ENCODE measurements around the gene SKIC2.

Gene SKIC2

GRCh38 chr6:31966997-31967925 is 8.3 kb downstream of the SKIC2 start:
- no peak for DNase-seq (ENCODE audit: low spot score)
- TF ChIP-seq, protein P1, sequence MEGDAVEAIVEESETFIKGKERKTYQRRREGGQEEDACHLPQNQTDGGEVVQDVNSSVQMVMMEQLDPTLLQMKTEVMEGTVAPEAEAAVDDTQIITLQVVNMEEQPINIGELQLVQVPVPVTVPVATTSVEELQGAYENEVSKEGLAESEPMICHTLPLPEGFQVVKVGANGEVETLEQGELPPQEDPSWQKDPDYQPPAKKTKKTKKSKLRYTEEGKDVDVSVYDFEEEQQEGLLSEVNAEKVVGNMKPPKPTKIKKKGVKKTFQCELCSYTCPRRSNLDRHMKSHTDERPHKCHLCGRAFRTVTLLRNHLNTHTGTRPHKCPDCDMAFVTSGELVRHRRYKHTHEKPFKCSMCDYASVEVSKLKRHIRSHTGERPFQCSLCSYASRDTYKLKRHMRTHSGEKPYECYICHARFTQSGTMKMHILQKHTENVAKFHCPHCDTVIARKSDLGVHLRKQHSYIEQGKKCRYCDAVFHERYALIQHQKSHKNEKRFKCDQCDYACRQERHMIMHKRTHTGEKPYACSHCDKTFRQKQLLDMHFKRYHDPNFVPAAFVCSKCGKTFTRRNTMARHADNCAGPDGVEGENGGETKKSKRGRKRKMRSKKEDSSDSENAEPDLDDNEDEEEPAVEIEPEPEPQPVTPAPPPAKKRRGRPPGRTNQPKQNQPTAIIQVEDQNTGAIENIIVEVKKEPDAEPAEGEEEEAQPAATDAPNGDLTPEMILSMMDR (IDR thresholded peaks at IDR 0.05; ENCODE audit: extremely low read depth, missing control alignments), result no peak

- TF ChIP-seq, protein P1 (IDR thresholded peaks at IDR 0.05; ENCODE audit: extremely low read depth, missing control alignments), result no peak
- DNase-seq (ENCODE audit: low spot score), result no peak
These were observed 8.9 kb downstream of the SKIC2 start for GRCh38 chr6:31967926-31968320.

DNA sequence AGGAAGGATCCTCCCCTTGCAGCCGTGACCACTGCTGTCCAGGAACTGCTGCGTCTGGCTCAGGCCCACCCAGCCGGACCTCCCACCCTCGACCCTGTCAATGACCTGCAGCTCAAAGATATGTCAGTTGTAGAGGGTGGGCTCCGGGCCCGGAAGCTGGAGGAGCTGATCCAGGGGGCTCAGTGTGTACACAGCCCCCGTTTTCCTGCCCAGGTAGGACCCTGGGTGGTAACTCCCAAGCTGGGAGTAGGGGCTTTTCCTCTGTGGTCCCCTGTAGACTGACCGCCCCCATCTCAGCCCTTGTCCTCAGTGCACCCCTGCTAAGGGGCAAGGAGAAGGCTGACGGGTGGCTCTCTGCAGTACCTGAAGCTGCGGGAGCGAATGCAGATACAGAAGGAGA is 9.4 kb downstream of the SKIC2 start:
- no peak for DNase-seq (ENCODE audit: low spot score)
- TF ChIP-seq, protein P1 (IDR thresholded peaks at IDR 0.05; ENCODE audit: extremely low read depth, missing control alignments), result no peak

GRCh38 chr6:31968791-31969711 is 10.1 kb downstream of the SKIC2 start:
- TF ChIP-seq, protein P1 (IDR thresholded peaks at IDR 0.05; ENCODE audit: extremely low read depth, missing control alignments), result no peak

GRCh38 chr6:31969712-31970603 is 11.0 kb downstream of the SKIC2 start:
- no peak for DNase-seq (ENCODE audit: low spot score)
- TF ChIP-seq, protein P1 (IDR thresholded peaks at IDR 0.05; ENCODE audit: extremely low read depth, missing control alignments), result no peak

More at GRCh38 chr6:31968791-31969711, 10.1 kb downstream of the SKIC2 start:
- DNase-seq (ENCODE audit: low spot score), result no peak

DNA sequence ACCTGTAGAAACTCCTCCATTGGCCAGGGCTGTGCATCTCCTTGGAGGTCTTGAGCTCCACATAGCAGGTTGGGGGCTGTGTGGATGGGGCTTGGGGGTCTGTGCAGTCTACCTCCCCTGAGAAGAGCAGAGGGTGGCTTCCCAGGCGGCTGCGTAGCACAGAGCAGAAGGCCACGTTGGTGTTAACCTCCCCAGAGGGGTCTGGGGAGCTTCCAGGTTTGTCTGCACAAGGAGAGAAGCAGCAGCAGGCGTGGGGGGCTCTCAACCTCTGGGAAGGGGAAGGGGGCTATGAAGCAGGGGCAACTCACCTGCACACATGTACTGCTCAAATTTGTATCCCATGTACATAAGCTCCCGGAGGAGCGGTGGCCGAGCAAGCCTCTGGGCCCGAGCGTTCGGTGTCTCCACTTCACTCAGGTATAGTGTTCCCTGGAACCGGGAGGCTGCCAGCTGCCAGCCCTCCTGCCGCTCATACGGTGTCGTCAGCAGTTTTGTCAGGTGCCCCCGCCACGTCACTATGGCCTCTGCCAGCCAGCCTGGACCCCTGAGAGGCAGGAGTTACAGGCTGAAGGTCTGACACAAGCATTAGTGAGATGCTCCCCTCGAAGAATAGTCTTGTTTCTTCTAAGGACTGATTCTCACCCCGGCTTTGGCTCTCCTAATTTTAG is 11.8 kb downstream of the SKIC2 start:
- no peak for DNase-seq (ENCODE audit: low spot score)
- TF ChIP-seq, protein P1 (IDR thresholded peaks at IDR 0.05; ENCODE audit: extremely low read depth, missing control alignments), result no peak
